ENCODE results near the gene FSD1.
"Not testable (repeated sequence)": the region's sequence is repeated elsewhere in the genome, so short reads cannot be mapped to it uniquely, and the experiment has no call there.

FSD1 gene

GRCh38 chr19:4286141-4286540 lies 18.3 kb upstream of the FSD1 start:
- FAIRE-seq: not testable (repeated sequence)

GRCh38 chr19:4288091-4288777 lies 16.2 kb upstream of the FSD1 start:
- FAIRE-seq: no peak

GRCh38 chr19:4291184-4291732 lies 13.1 kb upstream of the FSD1 start:
- no peak for FAIRE-seq

- no peak for FAIRE-seq
Observed at GRCh38 chr19:4292515-4292914, 11.9 kb upstream of the FSD1 start.

- FAIRE-seq: no peak
Observed at GRCh38 chr19:4294389-4294788, 10.0 kb upstream of the FSD1 start.

GRCh38 chr19:4295972-4296771 lies 8.2 kb upstream of the FSD1 start:
- FAIRE-seq: no peak

- no peak for FAIRE-seq
Observed at GRCh38 chr19:4297901-4298809, 6.2 kb upstream of the FSD1 start.

GRCh38 chr19:4298810-4299550 lies 5.4 kb upstream of the FSD1 start:
- FAIRE-seq: no peak

GRCh38 chr19:4300589-4300988 lies 3.8 kb upstream of the FSD1 start:
- no peak for FAIRE-seq

GRCh38 chr19:4301590-4302242 lies 2.7 kb upstream of the FSD1 start:
- FAIRE-seq: peak; percentile 11

- no peak for FAIRE-seq
Observed at GRCh38 chr19:4302243-4302640, 2.2 kb upstream of the FSD1 start, which contains the start of gene TMIGD2. Gene TMIGD2 (minus strand): TSS chr19:4302389. CDS start chr19:4302385, 4 bp downstream.

GRCh38 chr19:4303819-4304537 lies 420 bp upstream of the FSD1 start:
- no peak for FAIRE-seq

- no peak for FAIRE-seq
Observed at GRCh38 chr19:4305257-4305612, 837 bp downstream of the FSD1 start.

- FAIRE-seq: no peak
Observed at GRCh38 chr19:4305659-4306058, 1.3 kb downstream of the FSD1 start.

GRCh38 chr19:4310247-4311121 lies 6.1 kb downstream of the FSD1 start:
- FAIRE-seq: no peak

- FAIRE-seq: no peak
Observed at GRCh38 chr19:4313847-4314490, 9.6 kb downstream of the FSD1 start.

GRCh38 chr19:4316956-4317355 lies 12.6 kb downstream of the FSD1 start:
- FAIRE-seq: no peak

- no peak for FAIRE-seq
Observed at GRCh38 chr19:4318460-4318859, 14.1 kb downstream of the FSD1 start.

GRCh38 chr19:4319067-4319718 lies 14.8 kb downstream of the FSD1 start:
- FAIRE-seq: no peak

Measured in G401.6 (cell line).